ENCODE measurements around the gene GP9.

- TF ChIP-seq CTCF (IDR thresholded peaks at IDR 0.05) (no peak), JUND (IDR thresholded peaks at IDR 0.05) (no peak), USF2 (IDR thresholded peaks at IDR 0.05; ENCODE audit: borderline replicate concordance, low read depth, low read length) (no peak), TAF1 (IDR thresholded peaks at IDR 0.05; ENCODE audit: borderline replicate concordance, low read depth, low read length) (no peak), GABPA (IDR thresholded peaks at IDR 0.05; ENCODE audit: low read depth) (no peak), CHD2 (IDR thresholded peaks at IDR 0.05; ENCODE audit: low read length, partially characterized antibody) (no peak), FOSL2 (IDR thresholded peaks at IDR 0.05; ENCODE audit: borderline replicate concordance, low read depth) (no peak), MAX (IDR thresholded peaks at IDR 0.05; ENCODE audit: low read depth) (no peak), EP300 (IDR thresholded peaks at IDR 0.05; ENCODE audit: borderline replicate concordance in 1 of 2, low read depth in 1 of 2, low read length in 1 of 2) (no peak), YY1 (IDR thresholded peaks at IDR 0.05; ENCODE audit: low read depth) (no peak), PBX3 (IDR thresholded peaks at IDR 0.05) (no peak), RFX5 (IDR thresholded peaks at IDR 0.05; ENCODE audit: low read length) (no peak), ELF1 (IDR thresholded peaks at IDR 0.05) (no peak)
Measured at GRCh38 chr3:129025691-129026435, 34.7 kb upstream of the GP9 start.
